ENCODE results near the gene BRINP3. TPM values are rescaled to one million over a fixed set of nuclear protein-coding genes. Genes with fewer than 3 reads are reported as not detected.

The BRINP3 gene
- total RNA-seq, 8 experiments from 2014 or later, result 1.0 to 183 (median 25.2) TPM

DNA sequence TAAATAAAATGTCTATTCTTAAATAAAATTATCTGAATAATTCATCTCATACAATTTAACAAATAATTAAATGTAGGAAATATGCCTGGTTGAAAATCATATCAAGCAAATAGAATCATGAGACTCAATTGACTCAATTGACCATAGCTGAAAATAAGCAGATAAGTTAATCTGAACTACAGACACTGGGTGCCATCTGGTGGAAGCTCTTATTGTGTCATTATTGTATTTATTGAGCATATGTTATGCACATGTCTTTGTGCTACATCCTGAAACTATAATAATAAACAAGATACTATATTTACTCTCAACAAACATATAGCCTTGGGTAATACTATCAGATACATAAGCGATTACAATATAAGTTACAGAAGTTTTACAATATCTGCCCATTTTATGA lies 41.0 kb downstream of the BRINP3 start:
- in situ Hi-C loops (cut with MboI; ENCODE audit: low pct_unique_long_range_greater_than_20kb in 2 of 9, low sequenced_read_pairs in 9 of 9, unreplicated experiment in 9 of 9), result no loop called here
- peak in 1 of 8 experiments; percentile 58 for ATAC-seq (replicated peaks in 6 of 8)
- Histone ChIP-seq H3K4me1 (replicated peaks in 1 of 2) (no peaks in the 10 kb centered on the region), H3K27ac (no peak overlapping the region), H3K4me3 (no peak overlapping the region)
- WGBS, 10 experiments, result 0 to 100% (median 96%) methylated on average over 1 of the region's 1 CpG; no CpG with 5 or more reads in 2 of the 10 experiments

DNA sequence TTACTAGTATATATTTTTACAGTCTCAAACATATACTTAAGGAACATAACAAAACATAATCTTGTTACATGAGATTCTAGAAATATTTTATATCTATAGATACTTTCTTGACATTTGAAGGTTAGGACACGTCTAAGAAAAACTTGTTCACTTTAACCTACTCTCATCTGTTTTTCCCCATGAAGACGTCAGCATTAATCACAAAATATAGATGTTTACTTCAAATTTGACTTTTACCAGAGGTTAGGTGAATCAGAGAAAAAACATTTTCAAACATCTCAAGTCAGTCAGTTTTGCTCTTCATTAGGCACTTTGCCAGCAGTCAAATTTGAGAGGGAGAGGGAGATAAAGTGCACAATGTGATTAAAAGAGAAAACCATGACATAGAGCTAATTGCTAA lies 47.7 kb downstream of the BRINP3 start:
- Histone ChIP-seq H3K4me1 (replicated peaks in 1 of 2) (peaks cover 0 to 12% of the 10 kb centered on the region in 2 donors), H3K27ac (no peak overlapping the region), H3K4me3 (no peak overlapping the region)
- in situ Hi-C loops (cut with MboI; ENCODE audit: low pct_unique_long_range_greater_than_20kb in 2 of 9, low sequenced_read_pairs in 9 of 9, unreplicated experiment in 9 of 9), result no loop called here
- ATAC-seq (replicated peaks in 6 of 8), result no peak
- 20 to 100% (median 85%) methylated on average over 1 to 2 of the region's 2 CpGs; no CpG with 5 or more reads in 1 of the 10 experiments for WGBS, 10 experiments

DNA sequence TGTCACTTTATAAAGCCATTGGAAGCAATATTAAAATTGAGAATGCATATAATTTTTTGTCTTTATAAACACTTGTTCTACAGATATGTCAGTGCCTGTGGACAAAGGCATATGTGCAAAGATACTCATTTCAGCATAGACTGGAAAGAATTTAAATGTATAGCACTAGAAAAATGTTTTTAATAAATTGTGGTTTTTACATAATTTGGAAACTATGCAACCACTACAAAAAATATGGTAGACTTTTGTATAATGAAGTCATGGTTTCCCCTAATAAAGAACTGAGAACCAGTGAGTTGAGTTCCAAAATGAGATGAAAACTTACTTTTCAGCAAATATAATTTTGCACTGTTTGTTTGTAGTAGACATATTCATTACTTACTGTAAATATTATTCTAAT lies 48.5 kb downstream of the BRINP3 start:
- ATAC-seq (replicated peaks in 6 of 8), result no peak
- Histone ChIP-seq H3K4me1 (replicated peaks in 1 of 2) (peaks cover 0 to 12% of the 10 kb centered on the region in 2 donors), H3K4me3 (no peak overlapping the region), H3K27ac (no peak overlapping the region)
- in situ Hi-C loops (cut with MboI; ENCODE audit: low pct_unique_long_range_greater_than_20kb in 2 of 9, low sequenced_read_pairs in 9 of 9, unreplicated experiment in 9 of 9), result no loop called here

DNA sequence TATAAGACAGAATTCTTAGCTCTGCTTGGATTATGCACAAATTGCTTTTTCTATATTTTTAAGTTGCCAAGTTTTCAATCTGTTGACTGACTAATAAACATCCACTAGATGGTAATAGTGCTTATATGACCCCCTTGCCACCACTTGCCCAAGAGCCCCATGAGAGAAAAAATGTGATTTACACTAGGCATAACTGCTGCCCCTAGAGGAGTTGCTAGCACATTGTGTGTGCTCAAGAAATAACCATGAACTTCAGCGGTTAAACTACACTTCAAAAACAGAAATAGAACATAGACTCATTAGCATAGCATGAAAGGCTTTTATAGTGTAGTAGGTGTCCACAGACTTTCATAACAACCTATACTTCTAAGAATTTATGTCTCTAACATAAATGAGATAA lies 61.4 kb downstream of the BRINP3 start:
- ATAC-seq (replicated peaks in 6 of 8), result no peak
- WGBS, 10 experiments, result 10 to 100% (median 88%) methylated on average over 1 of the region's 1 CpG; no CpG with 5 or more reads in 4 of the 10 experiments
- in situ Hi-C loops (cut with MboI; ENCODE audit: low pct_unique_long_range_greater_than_20kb in 2 of 9, low sequenced_read_pairs in 9 of 9, unreplicated experiment in 9 of 9), result no loop called here
- no peaks in the 10 kb centered on the region for H3K4me1 ChIP-seq (replicated peaks in 1 of 2)
- no peak overlapping the region for H3K27ac ChIP-seq
- H3K4me3 ChIP-seq, result no peak overlapping the region

DNA sequence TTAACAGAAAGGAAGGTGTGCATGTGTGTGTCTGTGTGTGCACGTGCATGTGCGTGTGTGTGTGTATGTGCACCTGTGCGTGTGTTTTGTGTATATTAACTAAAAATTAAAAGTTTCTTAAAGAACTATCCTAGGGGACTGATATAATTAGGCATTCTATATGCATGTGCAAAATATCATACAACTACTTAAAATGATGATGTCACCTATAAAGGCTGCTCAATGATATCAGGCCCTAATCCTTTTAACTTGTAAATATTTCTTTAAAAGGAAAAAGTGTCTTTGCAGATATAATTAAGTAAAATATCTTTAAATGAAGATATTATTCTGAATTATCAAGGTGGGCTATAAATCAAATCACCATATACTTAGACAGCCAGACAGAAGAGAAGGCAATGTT lies 64.5 kb downstream of the BRINP3 start:
- Histone ChIP-seq H3K27ac (no peak overlapping the region), H3K4me3 (no peak overlapping the region), H3K4me1 (replicated peaks in 1 of 2) (no peaks in the 10 kb centered on the region)
- in situ Hi-C loops (cut with MboI; ENCODE audit: low pct_unique_long_range_greater_than_20kb in 2 of 9, low sequenced_read_pairs in 9 of 9, unreplicated experiment in 9 of 9), result no loop called here
- ATAC-seq (replicated peaks in 6 of 8), result no peak
- 45 to 100% (median 88%) methylated on average over 1 to 3 of the region's 3 CpGs for WGBS, 10 experiments

DNA sequence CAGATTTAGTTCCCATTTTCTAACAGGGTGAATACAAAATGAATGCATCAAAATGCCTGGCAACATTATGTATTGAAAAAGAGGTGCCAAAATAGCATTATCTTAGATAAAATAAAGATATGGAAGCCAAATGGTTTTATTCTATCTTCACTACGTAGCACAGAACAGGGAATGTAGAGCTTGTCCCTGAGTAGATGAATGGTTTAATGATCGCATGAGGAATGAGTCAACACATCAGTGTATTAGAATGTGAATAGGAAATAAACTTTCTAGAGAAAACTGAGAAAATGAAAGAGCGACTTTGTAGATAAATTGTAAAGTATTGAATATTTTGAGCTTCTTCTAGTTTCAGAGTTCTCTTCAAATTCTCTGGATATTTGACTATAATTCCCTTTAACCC lies 74.3 kb downstream of the BRINP3 start:
- H3K27ac ChIP-seq, result no peak overlapping the region
- WGBS, 10 experiments, result 12 to 93% (median 67%) methylated on average over 1 to 3 of the region's 3 CpGs; no CpG with 5 or more reads in 1 of the 10 experiments
- H3K4me1 ChIP-seq (replicated peaks in 1 of 2), result no peaks in the 10 kb centered on the region
- H3K4me3 ChIP-seq, result no peak overlapping the region
- in situ Hi-C loops (cut with MboI; ENCODE audit: low pct_unique_long_range_greater_than_20kb in 2 of 9, low sequenced_read_pairs in 9 of 9, unreplicated experiment in 9 of 9), result no loop called here
- ATAC-seq (replicated peaks in 6 of 8), result peak in 2 of 8 experiments; percentile 50 to 66

DNA sequence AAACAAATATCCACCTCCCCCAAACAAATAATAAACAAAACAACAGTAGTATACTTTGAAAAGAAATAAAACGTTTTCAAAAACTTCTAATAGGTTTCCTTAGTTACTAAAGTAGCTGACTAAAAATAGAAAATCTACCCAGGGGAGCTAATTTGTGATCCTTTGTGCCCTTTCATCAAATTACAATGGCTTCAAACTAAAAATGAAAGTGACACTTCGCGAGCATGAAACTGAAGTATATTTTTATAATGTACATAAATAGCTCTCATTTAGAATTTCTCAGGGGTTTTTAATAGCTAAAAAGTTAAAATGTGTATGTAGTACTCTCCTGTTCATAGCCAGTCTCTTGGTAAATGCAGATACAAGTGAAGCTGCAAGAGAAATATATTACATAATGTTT lies 78.4 kb downstream of the BRINP3 start:
- Histone ChIP-seq H3K4me3 (no peak overlapping the region), H3K27ac (no peak overlapping the region), H3K4me1 (replicated peaks in 1 of 2) (no peaks in the 10 kb centered on the region)
- no peak for ATAC-seq (replicated peaks in 6 of 8)
- 31 to 90% (median 64%) methylated on average over 2 to 3 of the region's 3 CpGs for WGBS, 10 experiments
- in situ Hi-C loops (cut with MboI; ENCODE audit: low pct_unique_long_range_greater_than_20kb in 2 of 9, low sequenced_read_pairs in 9 of 9, unreplicated experiment in 9 of 9), result no loop called here

DNA sequence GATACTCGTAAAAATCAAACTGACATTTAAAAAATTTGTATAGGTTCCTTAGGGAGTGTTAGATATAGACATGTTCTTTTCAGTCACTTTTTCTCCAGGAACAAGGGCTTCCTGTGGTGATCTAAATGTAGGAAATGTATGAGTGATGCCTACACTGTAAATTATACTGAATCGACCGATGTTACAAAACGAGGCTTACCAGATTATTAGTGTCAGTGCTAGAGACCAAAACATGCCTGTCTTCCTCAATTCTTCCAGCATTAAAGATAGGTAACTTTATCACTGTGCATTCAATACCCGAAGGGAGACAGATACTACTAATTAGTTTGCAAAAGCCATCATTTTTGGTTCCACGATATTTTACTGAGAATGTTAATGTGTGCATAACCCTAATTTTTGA lies 86.1 kb downstream of the BRINP3 start:
- ATAC-seq (replicated peaks in 6 of 8), result no peak
- in situ Hi-C loops (cut with MboI; ENCODE audit: low pct_unique_long_range_greater_than_20kb in 2 of 9, low sequenced_read_pairs in 9 of 9, unreplicated experiment in 9 of 9), result no loop called here
- Histone ChIP-seq H3K4me3 (no peak overlapping the region), H3K27ac (no peak overlapping the region), H3K4me1 (replicated peaks in 1 of 2) (peaks cover 0 to 3% of the 10 kb centered on the region in 2 donors)
- 10 to 92% (median 74%) methylated on average over 2 to 6 of the region's 6 CpGs for WGBS, 10 experiments

DNA sequence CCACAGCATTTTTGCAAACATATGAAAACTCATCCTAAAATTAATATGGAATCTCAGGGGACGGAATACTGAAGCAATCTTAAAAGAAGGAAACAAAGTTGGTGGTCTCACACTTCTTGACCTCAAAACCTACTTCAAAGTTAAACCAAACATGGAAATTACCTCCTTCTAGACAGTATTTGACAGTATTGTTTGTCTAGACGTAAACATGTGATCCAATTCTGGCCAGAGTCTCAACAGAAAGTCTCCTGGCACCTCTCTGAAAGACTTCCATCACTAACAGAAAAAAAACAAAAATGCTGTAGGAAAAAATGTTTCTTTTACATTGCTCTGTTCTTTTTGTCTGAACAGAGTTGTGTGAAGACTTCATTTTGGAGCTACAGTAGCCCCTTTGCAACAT lies 99.7 kb downstream of the BRINP3 start:
- peaks cover 5 to 12% of the 10 kb centered on the region in 2 donors for H3K4me1 ChIP-seq (replicated peaks in 1 of 2)
- no peak overlapping the region for H3K27ac ChIP-seq
- 0 to 100% (median 82%) methylated on average over 1 to 2 of the region's 2 CpGs; no CpG with 5 or more reads in 2 of the 10 experiments for WGBS, 10 experiments
- no peak for ATAC-seq (replicated peaks in 6 of 8)
- in situ Hi-C loops (cut with MboI; ENCODE audit: low pct_unique_long_range_greater_than_20kb in 2 of 9, low sequenced_read_pairs in 9 of 9, unreplicated experiment in 9 of 9), result no loop called here
- H3K4me3 ChIP-seq, result no peak overlapping the region

DNA sequence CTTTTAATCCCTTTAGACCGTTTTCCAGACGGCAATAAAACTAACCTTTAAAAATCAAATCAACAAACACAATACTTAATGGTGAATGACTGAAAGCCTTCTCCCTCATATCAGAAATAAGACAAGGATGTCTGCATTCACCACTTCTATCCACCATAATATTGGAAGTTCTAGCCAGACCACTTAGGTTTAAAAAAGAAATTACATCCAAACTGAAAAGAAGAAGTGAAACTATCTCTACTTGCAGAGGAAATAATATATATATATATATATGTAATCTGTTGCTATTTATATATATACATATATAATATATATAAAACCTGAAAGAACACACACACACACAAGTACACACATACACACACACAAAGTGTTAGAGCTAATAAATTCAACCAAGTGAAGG lies 100.4 kb downstream of the BRINP3 start:
- H3K27ac ChIP-seq, result no peak overlapping the region
- WGBS, 10 experiments, result 0 to 96% (median 61%) methylated on average over 2 of the region's 2 CpGs; no CpG with 5 or more reads in 2 of the 10 experiments
- peaks cover 5 to 7% of the 10 kb centered on the region in 2 donors for H3K4me1 ChIP-seq (replicated peaks in 1 of 2)
- in situ Hi-C loops (cut with MboI; ENCODE audit: low pct_unique_long_range_greater_than_20kb in 2 of 9, low sequenced_read_pairs in 9 of 9, unreplicated experiment in 9 of 9), result no loop called here
- H3K4me3 ChIP-seq, result no peak overlapping the region
- no peak for ATAC-seq (replicated peaks in 6 of 8)

DNA sequence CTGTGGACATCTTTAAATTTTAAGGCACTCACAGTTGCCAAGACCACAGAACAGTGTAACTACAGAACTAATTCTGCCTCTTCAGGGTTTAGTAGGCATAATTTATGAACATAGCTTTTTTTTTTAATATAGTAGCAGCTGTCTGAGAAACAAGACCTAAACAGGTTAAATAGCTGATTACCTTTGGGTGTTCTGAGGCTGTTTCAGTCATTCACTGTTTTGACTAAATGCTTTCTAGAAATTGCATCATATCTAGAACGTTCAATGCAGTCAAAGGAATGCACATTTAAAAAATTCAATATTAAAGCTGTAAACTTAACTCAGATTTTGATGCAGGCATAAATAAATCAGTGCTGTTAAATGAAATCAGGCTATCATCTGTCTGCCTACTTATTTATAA lies 101.6 kb downstream of the BRINP3 start:
- 0 to 55% (median 8%) methylated on average over 1 of the region's 1 CpG; no CpG with 5 or more reads in 2 of the 10 experiments for WGBS, 10 experiments
- ATAC-seq (replicated peaks in 6 of 8), result peak in 5 of 8 experiments; percentile 60 to 95 (median 80)
- Histone ChIP-seq H3K4me1 (replicated peaks in 1 of 2) (peaks cover 5 to 7% of the 10 kb centered on the region in 2 donors), H3K4me3 (no peak overlapping the region), H3K27ac (no peak overlapping the region)
- in situ Hi-C loops (cut with MboI; ENCODE audit: low pct_unique_long_range_greater_than_20kb in 2 of 9, low sequenced_read_pairs in 9 of 9, unreplicated experiment in 9 of 9), result no loop called here

DNA sequence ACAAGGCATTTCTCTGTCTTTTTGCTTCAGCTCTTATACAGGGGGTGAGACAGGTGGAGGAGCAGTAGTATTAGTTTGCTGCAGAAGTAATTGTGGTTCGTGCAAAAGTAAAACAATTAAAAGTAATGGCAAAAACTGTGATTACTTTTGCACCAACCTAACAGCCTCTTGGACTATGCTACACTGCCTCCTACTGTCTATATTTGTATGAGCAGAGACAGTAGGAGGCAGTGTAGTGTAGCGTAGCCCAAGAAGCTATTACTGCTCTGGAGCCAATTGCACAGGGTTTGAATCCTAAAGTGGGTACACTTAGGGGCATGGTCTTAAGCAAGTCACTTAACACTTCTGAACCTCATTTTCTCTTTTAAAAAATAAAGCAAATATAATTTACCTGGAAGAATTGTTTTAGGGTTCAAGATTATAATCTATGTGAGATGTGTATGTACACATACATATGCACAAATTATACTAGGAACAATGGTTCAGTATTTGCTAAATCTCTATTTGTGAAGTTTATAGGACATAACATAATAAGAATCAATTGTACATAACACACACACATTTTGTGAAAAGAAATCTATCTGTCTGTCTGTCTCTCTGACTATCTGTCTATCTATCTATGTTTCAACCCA lies 103.8 kb downstream of the BRINP3 start:
- Histone ChIP-seq H3K27ac (no peak overlapping the region), H3K4me1 (replicated peaks in 1 of 2) (peaks cover 5 to 7% of the 10 kb centered on the region in 2 donors), H3K4me3 (no peak overlapping the region)
- ATAC-seq (replicated peaks in 6 of 8), result peak in 3 of 8 experiments; percentile 31 to 56 (median 45)
- 4 to 100% (median 66%) methylated on average over 1 to 2 of the region's 2 CpGs; no CpG with 5 or more reads in 2 of the 10 experiments for WGBS, 10 experiments
- in situ Hi-C loops (cut with MboI; ENCODE audit: low pct_unique_long_range_greater_than_20kb in 2 of 9, low sequenced_read_pairs in 9 of 9, unreplicated experiment in 9 of 9), result no loop called here

DNA sequence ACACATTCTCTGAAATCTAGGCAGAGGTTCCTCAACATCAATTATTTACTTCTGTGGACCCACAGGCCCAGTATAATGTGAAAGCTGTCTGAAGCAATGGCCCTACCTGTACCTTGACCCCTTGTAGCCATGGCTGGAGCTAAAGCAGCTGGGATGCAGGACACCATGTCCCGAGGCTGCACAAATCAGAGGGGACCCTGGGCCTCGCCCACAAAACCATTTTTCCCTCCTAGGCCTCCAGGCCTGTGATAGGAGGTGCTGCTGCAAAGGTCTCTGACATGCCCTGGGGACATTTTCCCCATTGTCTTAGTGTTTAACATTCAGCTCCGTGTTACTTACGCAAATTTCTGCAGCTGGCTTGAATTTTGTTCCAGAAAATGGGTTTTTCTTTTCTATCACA lies 110.5 kb downstream of the BRINP3 start:
- Histone ChIP-seq H3K4me1 (replicated peaks in 1 of 2) (no peaks in the 10 kb centered on the region), H3K4me3 (no peak overlapping the region), H3K27ac (no peak overlapping the region)
- 5 to 100% (median 93%) methylated on average over 2 to 4 of the region's 4 CpGs; no CpG with 5 or more reads in 3 of the 10 experiments for WGBS, 10 experiments
- in situ Hi-C loops (cut with MboI; ENCODE audit: low pct_unique_long_range_greater_than_20kb in 2 of 9, low sequenced_read_pairs in 9 of 9, unreplicated experiment in 9 of 9), result no loop called here
- ATAC-seq (replicated peaks in 6 of 8), result no peak

DNA sequence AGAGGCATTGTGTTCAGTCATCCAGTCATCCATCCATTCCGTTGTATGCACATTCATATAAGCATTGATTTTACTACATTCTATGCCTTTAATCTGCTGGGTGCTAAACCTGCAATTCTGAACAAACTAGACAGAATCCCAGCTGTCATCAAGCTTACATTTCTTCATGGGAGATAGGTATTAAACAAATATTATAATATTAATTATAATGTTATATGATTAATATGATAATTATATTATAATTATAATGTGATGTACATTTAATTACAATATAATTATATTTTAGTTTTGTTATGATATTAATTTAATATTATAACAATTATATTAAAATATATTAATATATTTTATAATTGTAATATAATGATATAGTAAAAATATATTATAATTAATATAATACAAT lies 112.4 kb downstream of the BRINP3 start:
- H3K4me1 ChIP-seq (replicated peaks in 1 of 2), result no peaks in the 10 kb centered on the region
- H3K4me3 ChIP-seq, result no peak overlapping the region
- in situ Hi-C loops (cut with MboI; ENCODE audit: low pct_unique_long_range_greater_than_20kb in 2 of 9, low sequenced_read_pairs in 9 of 9, unreplicated experiment in 9 of 9), result no loop called here
- no peak for ATAC-seq (replicated peaks in 6 of 8)
- 0 to 100% (median 88%) methylated on average over 1 of the region's 1 CpG; no CpG with 5 or more reads in 3 of the 10 experiments for WGBS, 10 experiments
- no peak overlapping the region for H3K27ac ChIP-seq
